ENCODE data around the gene ATAT1. TPM values are rescaled to one million over a fixed set of nuclear protein-coding genes. Genes with fewer than 3 reads are reported as not detected.

ATAT1 gene
- total RNA-seq, 1 experiment from 2014 or later, result 19.3 TPM

- TF ChIP-seq FOXP1 (CRISPR knock-in tag; IDR thresholded peaks at IDR 0.05; ENCODE audit: borderline replicate concordance) (no peak), IRF1 (CRISPR knock-in tag; IDR thresholded peaks at IDR 0.05) (no peak), SOX15 (CRISPR knock-in tag; IDR thresholded peaks at IDR 0.05) (no peak), SP1 (CRISPR knock-in tag; conservative IDR thresholded peaks at IDR 0.05) (no peak), MXD4 (CRISPR knock-in tag; IDR thresholded peaks at IDR 0.05; ENCODE audit: borderline replicate concordance) (no peak), E2F4 (CRISPR knock-in tag; IDR thresholded peaks at IDR 0.05; ENCODE audit: borderline replicate concordance, low read depth) (no peak), NR2C2 (CRISPR knock-in tag; IDR thresholded peaks at IDR 0.05) (no peak), PRRX2 (CRISPR knock-in tag; IDR thresholded peaks at IDR 0.05) (peak; percentile 79), ZNF671 (CRISPR knock-in tag; IDR thresholded peaks at IDR 0.05) (peak; percentile 81), ZNF532 (CRISPR knock-in tag; IDR thresholded peaks at IDR 0.05; ENCODE audit: borderline replicate concordance) (no peak), RORB (CRISPR knock-in tag; IDR thresholded peaks at IDR 0.05) (0 out of 2 replicates have a peak, but pooled peaks have one; percentile 17), ARID4B (CRISPR knock-in tag; IDR thresholded peaks at IDR 0.05; ENCODE audit: borderline replicate concordance) (no peak), SMAD4 (CRISPR knock-in tag; IDR thresholded peaks at IDR 0.05) (no peak)
- TF ChIP-seq, protein P1, sequence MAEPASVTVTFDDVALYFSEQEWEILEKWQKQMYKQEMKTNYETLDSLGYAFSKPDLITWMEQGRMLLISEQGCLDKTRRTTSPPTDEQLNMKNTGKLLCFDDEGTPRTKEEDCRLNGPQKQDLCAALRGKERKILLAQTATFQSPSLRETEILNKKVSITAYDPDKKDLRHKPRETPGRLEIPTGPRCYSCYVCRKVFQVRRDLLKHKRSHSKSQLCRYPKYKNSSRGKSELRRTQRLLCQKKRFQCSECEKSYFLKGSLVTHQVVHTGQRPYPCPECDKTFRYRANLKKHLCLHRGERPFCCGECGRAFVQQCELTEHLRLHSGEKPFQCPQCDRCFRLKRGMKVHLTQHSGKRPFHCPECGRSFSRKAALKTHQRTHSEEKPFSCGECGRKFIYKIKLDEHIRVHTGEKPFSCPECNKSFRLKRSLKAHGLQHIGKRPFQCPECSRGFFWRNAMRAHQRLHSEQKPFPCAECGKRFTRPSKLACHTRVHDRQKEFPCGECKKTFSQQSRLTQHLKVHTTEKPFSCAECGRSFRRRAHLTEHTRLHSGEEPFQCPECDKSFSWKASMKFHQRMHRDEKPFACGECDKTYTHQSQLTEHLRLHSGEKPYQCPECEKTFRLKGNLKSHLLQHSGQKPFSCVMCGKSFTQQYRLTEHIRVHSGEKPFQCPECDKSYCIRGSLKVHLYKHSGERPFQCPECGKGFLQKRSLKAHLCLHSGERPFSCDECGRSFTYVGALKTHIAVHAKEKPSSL (CRISPR knock-in tag; conservative IDR thresholded peaks at IDR 0.05), result no peak
- TF ChIP-seq, protein P2, sequence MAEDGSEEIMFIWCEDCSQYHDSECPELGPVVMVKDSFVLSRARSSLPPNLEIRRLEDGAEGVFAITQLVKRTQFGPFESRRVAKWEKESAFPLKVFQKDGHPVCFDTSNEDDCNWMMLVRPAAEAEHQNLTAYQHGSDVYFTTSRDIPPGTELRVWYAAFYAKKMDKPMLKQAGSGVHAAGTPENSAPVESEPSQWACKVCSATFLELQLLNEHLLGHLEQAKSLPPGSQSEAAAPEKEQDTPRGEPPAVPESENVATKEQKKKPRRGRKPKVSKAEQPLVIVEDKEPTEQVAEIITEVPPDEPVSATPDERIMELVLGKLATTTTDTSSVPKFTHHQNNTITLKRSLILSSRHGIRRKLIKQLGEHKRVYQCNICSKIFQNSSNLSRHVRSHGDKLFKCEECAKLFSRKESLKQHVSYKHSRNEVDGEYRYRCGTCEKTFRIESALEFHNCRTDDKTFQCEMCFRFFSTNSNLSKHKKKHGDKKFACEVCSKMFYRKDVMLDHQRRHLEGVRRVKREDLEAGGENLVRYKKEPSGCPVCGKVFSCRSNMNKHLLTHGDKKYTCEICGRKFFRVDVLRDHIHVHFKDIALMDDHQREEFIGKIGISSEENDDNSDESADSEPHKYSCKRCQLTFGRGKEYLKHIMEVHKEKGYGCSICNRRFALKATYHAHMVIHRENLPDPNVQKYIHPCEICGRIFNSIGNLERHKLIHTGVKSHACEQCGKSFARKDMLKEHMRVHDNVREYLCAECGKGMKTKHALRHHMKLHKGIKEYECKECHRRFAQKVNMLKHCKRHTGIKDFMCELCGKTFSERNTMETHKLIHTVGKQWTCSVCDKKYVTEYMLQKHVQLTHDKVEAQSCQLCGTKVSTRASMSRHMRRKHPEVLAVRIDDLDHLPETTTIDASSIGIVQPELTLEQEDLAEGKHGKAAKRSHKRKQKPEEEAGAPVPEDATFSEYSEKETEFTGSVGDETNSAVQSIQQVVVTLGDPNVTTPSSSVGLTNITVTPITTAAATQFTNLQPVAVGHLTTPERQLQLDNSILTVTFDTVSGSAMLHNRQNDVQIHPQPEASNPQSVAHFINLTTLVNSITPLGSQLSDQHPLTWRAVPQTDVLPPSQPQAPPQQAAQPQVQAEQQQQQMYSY (CRISPR knock-in tag; IDR thresholded peaks at IDR 0.05), result no peak
- TF ChIP-seq, protein P3, sequence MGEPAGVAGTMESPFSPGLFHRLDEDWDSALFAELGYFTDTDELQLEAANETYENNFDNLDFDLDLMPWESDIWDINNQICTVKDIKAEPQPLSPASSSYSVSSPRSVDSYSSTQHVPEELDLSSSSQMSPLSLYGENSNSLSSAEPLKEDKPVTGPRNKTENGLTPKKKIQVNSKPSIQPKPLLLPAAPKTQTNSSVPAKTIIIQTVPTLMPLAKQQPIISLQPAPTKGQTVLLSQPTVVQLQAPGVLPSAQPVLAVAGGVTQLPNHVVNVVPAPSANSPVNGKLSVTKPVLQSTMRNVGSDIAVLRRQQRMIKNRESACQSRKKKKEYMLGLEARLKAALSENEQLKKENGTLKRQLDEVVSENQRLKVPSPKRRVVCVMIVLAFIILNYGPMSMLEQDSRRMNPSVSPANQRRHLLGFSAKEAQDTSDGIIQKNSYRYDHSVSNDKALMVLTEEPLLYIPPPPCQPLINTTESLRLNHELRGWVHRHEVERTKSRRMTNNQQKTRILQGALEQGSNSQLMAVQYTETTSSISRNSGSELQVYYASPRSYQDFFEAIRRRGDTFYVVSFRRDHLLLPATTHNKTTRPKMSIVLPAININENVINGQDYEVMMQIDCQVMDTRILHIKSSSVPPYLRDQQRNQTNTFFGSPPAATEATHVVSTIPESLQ (CRISPR knock-in tag; IDR thresholded peaks at IDR 0.05), result no peak
- TF ChIP-seq, protein P4, sequence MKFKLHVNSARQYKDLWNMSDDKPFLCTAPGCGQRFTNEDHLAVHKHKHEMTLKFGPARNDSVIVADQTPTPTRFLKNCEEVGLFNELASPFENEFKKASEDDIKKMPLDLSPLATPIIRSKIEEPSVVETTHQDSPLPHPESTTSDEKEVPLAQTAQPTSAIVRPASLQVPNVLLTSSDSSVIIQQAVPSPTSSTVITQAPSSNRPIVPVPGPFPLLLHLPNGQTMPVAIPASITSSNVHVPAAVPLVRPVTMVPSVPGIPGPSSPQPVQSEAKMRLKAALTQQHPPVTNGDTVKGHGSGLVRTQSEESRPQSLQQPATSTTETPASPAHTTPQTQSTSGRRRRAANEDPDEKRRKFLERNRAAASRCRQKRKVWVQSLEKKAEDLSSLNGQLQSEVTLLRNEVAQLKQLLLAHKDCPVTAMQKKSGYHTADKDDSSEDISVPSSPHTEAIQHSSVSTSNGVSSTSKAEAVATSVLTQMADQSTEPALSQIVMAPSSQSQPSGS (CRISPR knock-in tag; IDR thresholded peaks at IDR 0.05; ENCODE audit: borderline replicate concordance, low read depth), result no peak
Measured at GRCh38 chr6:30614044-30614842, 12.4 kb upstream of the ATAT1 start (continued).

Data from WTC11 (cell line).